ENCODE measurements around the gene ACVRL1. TPM values are rescaled to one million over a fixed set of nuclear protein-coding genes. Genes with fewer than 3 reads are reported as not detected.
A peak's percentile ranks its signal among the peaks of the same experiment; 100 is the strongest.

The ACVRL1 gene
- total and polyA plus RNA-seq, 2 donors (not counting 1 experiment from before 2014, with no cell fraction given), result 8.9 to 36.2 TPM

DNA sequence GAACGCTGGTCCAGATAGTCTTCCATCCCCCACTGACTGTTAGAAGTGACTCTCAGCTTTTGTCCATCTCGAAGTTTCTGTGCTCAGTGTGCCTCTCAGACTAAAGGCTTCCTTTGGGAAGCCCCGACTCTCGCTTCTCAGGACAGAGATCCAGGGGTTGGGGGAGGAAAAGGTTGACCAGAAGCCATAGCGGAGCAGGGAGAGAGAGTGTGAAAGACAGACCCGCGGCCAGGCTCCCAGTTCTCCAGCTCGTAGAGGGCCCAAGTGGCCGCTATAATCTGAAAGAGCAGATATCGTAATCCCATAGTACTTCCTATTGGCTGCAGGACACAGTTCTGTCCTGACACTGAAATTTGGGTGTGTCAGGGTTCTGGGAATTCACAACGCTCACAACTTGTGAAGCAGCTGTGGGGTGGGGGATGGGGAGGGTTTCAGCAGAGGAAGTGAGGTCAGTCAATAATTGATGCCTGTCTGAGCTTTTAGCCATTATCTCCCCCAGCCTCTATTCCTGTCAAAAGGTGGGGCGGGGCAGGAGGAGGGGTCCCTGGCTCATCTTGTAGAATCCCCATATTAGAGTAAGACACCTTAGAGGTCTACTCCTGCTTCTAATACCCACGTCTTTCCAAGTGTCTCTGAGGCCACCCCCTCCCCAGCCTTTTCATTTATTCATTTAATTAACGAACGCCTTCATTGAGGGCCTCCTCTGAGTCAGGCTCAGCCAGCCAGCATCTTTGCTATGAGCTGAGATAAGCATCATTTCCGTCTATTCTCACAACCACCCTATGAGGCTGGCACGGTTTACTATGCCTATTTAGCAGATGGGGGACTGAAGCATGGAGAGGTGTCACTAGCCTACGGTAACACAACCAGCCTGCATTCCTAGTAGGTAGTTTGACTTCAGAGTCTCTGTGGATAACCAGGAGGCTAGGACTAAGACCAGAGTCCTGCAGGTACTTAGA is 1.6 kb upstream of the ACVRL1 start:
- Histone ChIP-seq H3K36me3 (ENCODE audit: control insufficient read depth, insufficient read depth, low read length) (no peaks in the 10 kb centered on the region), H3K4me2 (ENCODE audit: extremely low read depth, insufficient read depth, low read length) (peak overlapping the region; percentile 66), H3K9me3 (ENCODE audit: control insufficient read depth, insufficient read depth, low read depth, low read length) (no peaks in the 10 kb centered on the region), H3K27ac (ENCODE audit: insufficient read depth, low read length) (peak overlapping the region; percentile 89), H4K20me1 (ENCODE audit: control insufficient read depth, extremely low read depth, insufficient read depth, low read length) (no peaks in the 10 kb centered on the region), H3K9ac (ENCODE audit: insufficient read depth, low read length) (peak overlapping the region; percentile 57), H3K79me2 (ENCODE audit: control insufficient read depth, insufficient read depth, low read length) (no peaks in the 10 kb centered on the region), H3K4me3 (replicated peaks in 1 of 4; ENCODE audit: control extremely low read depth in 1 of 4, insufficient read depth in 1 of 4, low read depth in 3 of 4, low read length in 4 of 4) (no peak overlapping the region), H2AFZ (ENCODE audit: low read length) (peak overlapping the region; percentile 22), H3K27me3 (ENCODE audit: control insufficient read depth, insufficient read depth, low read length) (no peaks in the 10 kb centered on the region), H3K4me1 (ENCODE audit: control insufficient read depth, extremely low read depth, insufficient read depth, low read length) (peaks cover 19% of the 10 kb centered on the region)
- no peak for TF ChIP-seq EZH2 (IDR thresholded peaks at IDR 0.05; ENCODE audit: low read length, missing control alignments)
- TF ChIP-seq, protein P1, sequence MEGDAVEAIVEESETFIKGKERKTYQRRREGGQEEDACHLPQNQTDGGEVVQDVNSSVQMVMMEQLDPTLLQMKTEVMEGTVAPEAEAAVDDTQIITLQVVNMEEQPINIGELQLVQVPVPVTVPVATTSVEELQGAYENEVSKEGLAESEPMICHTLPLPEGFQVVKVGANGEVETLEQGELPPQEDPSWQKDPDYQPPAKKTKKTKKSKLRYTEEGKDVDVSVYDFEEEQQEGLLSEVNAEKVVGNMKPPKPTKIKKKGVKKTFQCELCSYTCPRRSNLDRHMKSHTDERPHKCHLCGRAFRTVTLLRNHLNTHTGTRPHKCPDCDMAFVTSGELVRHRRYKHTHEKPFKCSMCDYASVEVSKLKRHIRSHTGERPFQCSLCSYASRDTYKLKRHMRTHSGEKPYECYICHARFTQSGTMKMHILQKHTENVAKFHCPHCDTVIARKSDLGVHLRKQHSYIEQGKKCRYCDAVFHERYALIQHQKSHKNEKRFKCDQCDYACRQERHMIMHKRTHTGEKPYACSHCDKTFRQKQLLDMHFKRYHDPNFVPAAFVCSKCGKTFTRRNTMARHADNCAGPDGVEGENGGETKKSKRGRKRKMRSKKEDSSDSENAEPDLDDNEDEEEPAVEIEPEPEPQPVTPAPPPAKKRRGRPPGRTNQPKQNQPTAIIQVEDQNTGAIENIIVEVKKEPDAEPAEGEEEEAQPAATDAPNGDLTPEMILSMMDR (conservative IDR thresholded peaks at IDR 0.05 in 1 of 2, IDR thresholded peaks at IDR 0.05 in 1 of 2; ENCODE audit: low read depth in 1 of 2, low read length in 2 of 2), result no peak
- peak in 1 of 2 donors; percentile 74 for DNase-seq (ENCODE audit: low read depth in 2 of 2)

DNA sequence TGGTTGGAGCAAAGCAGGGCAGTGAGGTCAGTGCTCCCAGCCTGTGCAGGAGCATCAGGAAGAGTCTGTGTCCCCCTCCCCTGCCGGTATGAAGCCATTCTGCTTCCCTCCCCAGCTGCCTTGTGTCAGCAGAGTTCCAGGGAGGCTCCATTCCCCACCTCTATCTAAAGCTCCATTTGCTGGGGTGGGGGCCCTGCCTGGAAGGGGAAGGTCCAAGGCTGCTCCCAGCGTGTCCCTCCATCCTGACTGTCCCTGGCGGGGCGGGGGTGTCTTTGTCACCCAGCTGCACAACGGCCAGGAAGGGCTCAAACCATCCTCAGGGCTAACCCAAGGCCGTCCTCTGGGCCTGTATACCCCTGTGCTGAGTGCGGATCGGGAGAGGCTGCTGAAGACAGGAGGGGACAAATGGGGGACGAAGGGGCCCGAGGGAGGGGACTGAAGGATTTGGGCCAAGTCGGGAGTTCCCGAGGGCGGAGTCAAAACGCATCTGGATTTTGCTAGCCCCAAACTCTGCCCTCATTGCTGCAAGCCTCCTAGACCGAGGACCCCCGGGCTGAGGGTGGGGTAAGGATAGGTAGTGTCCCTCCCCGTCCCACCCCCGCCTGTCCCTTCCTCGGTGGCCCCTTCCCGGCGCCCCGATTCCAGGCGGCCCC is 748 bp upstream of the ACVRL1 start:
- Histone ChIP-seq H3K27ac (ENCODE audit: insufficient read depth, low read length) (peak overlapping the region; percentile 89), H3K4me3 (replicated peaks in 1 of 4; ENCODE audit: control extremely low read depth in 1 of 4, insufficient read depth in 1 of 4, low read depth in 3 of 4, low read length in 4 of 4) (peak overlapping the region in 1 of 4 experiments; percentile 65)

More for the DNA sequence above, 748 bp upstream of the ACVRL1 start:
- Histone ChIP-seq H3K4me1 (ENCODE audit: control insufficient read depth, extremely low read depth, insufficient read depth, low read length) (peaks cover 21% of the 10 kb centered on the region), H3K9me3 (ENCODE audit: control insufficient read depth, insufficient read depth, low read depth, low read length) (no peaks in the 10 kb centered on the region), H2AFZ (ENCODE audit: low read length) (no peak overlapping the region), H3K4me2 (ENCODE audit: extremely low read depth, insufficient read depth, low read length) (no peak overlapping the region), H4K20me1 (ENCODE audit: control insufficient read depth, extremely low read depth, insufficient read depth, low read length) (no peaks in the 10 kb centered on the region), H3K36me3 (ENCODE audit: control insufficient read depth, insufficient read depth, low read length) (no peaks in the 10 kb centered on the region), H3K79me2 (ENCODE audit: control insufficient read depth, insufficient read depth, low read length) (no peaks in the 10 kb centered on the region), H3K27me3 (ENCODE audit: control insufficient read depth, insufficient read depth, low read length) (no peaks in the 10 kb centered on the region), H3K9ac (ENCODE audit: insufficient read depth, low read length) (peak overlapping the region; percentile 60)
- no peak for TF ChIP-seq EZH2 (IDR thresholded peaks at IDR 0.05; ENCODE audit: low read length, missing control alignments)
- TF ChIP-seq, protein P1 (conservative IDR thresholded peaks at IDR 0.05 in 1 of 2, IDR thresholded peaks at IDR 0.05 in 1 of 2; ENCODE audit: low read depth in 1 of 2, low read length in 2 of 2), result no peak
- DNase-seq (ENCODE audit: low read depth in 2 of 2), result no peak

Measured in fibroblast of lung (primary cell).